22Rv1 (cell line): ENCODE results near the gene SND1.

Experiments used
- CTCF ChIP-seq: fragments of 450-650 bp; IDR thresholded peaks from 2 replicates; pipeline ENCODE4 v1.5.1; 2017; ENCODE audit warnings: mild to moderate bottlenecking
- ZFX ChIP-seq: fragments of 450-650 bp; IDR thresholded peaks from 2 replicates; pipeline ENCODE4 v1.6.1; 2017; ENCODE audit warnings: antibody characterized with exemption, borderline replicate concordance

GRCh38 chr7:127732306-127732705 lies 80.3 kb downstream of the SND1 start:
- no peak for TF ChIP-seq ZFX
- no peak for TF ChIP-seq CTCF
